ENCODE results near the gene TSTD2.

DNA sequence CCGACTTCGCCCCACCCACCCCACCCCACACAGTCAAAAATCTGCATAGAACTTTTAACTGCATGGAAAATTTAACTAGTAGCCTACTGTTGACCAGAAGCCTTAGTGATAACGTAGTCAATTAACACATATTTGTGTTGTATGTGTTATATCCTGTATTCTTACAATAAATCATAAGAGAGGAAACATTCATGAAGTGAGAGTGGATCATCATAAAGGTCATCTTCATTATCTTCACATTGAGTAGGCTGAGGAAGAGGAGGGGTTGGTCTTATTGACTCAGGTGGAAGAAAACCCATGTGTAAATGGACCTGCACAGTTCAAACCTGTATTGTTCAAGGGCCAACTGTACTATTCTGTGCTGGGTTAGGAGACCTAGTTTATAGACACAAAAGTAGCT lies 32.6 kb upstream of the TSTD2 start:
- TF ChIP-seq, protein P1, sequence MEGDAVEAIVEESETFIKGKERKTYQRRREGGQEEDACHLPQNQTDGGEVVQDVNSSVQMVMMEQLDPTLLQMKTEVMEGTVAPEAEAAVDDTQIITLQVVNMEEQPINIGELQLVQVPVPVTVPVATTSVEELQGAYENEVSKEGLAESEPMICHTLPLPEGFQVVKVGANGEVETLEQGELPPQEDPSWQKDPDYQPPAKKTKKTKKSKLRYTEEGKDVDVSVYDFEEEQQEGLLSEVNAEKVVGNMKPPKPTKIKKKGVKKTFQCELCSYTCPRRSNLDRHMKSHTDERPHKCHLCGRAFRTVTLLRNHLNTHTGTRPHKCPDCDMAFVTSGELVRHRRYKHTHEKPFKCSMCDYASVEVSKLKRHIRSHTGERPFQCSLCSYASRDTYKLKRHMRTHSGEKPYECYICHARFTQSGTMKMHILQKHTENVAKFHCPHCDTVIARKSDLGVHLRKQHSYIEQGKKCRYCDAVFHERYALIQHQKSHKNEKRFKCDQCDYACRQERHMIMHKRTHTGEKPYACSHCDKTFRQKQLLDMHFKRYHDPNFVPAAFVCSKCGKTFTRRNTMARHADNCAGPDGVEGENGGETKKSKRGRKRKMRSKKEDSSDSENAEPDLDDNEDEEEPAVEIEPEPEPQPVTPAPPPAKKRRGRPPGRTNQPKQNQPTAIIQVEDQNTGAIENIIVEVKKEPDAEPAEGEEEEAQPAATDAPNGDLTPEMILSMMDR (IDR thresholded peaks at IDR 0.05), result no peak
- TF ChIP-seq POLR2A (IDR thresholded peaks at IDR 0.05) (no peak), POLR2AphosphoS5 (IDR thresholded peaks at IDR 0.05) (no peak)
